ENCODE measurements around the gene ERBIN.

GRCh38 chr5:65900746-65901145 is 25.6 kb upstream of the ERBIN start:
- TF ChIP-seq RAD21 (IDR thresholded peaks at IDR 0.05 in 1 of 2, conservative IDR thresholded peaks at IDR 0.05 in 1 of 2; ENCODE audit: low read depth in 2 of 2, low read length in 2 of 2) (no peak), ZNF274 (IDR thresholded peaks at IDR 0.05; ENCODE audit: borderline replicate concordance, extremely low read depth, low read length) (no peak)
